HG02973 (cell line): ENCODE measurements around the gene SOWAHB.

ENCODE experiments used
- ATAC-seq: cut with Tn5 transposase; IDR thresholded peaks from one replicate; pipeline ENCODE4 v1.9.1; 2021; ENCODE audit warnings: moderate library complexity; ENCODE audit not compliant: unreplicated experiment

The SOWAHB gene

GRCh38 chr4:76857074-76857409 is 40.9 kb downstream of the SOWAHB start:
- ATAC-seq = no peak

GRCh38 chr4:76856243-76857073 is 41.5 kb downstream of the SOWAHB start:
- no peak for ATAC-seq

GRCh38 chr4:76854858-76855257 is 43.1 kb downstream of the SOWAHB start:
- ATAC-seq = no peak

- no peak for ATAC-seq
These were observed 46.6 kb downstream of the SOWAHB start for GRCh38 chr4:76851375-76851774.

- no peak for ATAC-seq
These were observed 47.9 kb downstream of the SOWAHB start for GRCh38 chr4:76850010-76850441.
